Keratinocyte (primary cell): Measurements from ENCODE around the gene S100A10.

Experiments
- CTCF ChIP-seq, 3 experiments: IDR thresholded peaks in 1 of 3; conservative IDR thresholded peaks in 1 of 3; optimal IDR thresholded peaks in 1 of 3; 2 replicates in 2 of 3; 3 replicates in 1 of 3; pipeline versions ENCODE3 to v1.5.1; 2011; ENCODE audit warnings: low read length in 3 of 3, mild to moderate bottlenecking in 3 of 3, moderate library complexity in 2 of 3, control low read depth in 1 of 3, inconsistent platforms in 1 of 3; ENCODE audit not compliant: insufficient read depth in 2 of 3; ENCODE audit errors: extremely low read depth in 1 of 3
- EZH2 ChIP-seq: IDR thresholded peaks from one replicate; pipeline ENCODE4 v1.6.1; 2012; ENCODE audit warnings: inconsistent platforms, mild to moderate bottlenecking, low read length, moderate library complexity

GRCh38 chr1:151988405-151988923, 5.2 kb downstream of the S100A10 start:
- TF ChIP-seq CTCF (optimal IDR thresholded peaks at IDR 0.05 in 1 of 3, IDR thresholded peaks at IDR 0.05 in 1 of 3, conservative IDR thresholded peaks at IDR 0.05 in 1 of 3; ENCODE audit: extremely low read depth in 1 of 3, insufficient read depth in 2 of 3, low read length in 3 of 3) (no peak), EZH2 (no peak)
